EL (cell line): ENCODE data around the gene SFMBT1.
A peak's percentile ranks its signal among the peaks of the same experiment; 100 is the strongest.
"Not testable (repeated sequence)": the region's sequence is repeated elsewhere in the genome, so short reads cannot be mapped to it uniquely, and the experiment has no call there.

Experiments used
- DNase-seq: peaks from one replicate; pipeline ENCODE4 v3.0.0-alpha.2; 2016

The SFMBT1 gene

DNA sequence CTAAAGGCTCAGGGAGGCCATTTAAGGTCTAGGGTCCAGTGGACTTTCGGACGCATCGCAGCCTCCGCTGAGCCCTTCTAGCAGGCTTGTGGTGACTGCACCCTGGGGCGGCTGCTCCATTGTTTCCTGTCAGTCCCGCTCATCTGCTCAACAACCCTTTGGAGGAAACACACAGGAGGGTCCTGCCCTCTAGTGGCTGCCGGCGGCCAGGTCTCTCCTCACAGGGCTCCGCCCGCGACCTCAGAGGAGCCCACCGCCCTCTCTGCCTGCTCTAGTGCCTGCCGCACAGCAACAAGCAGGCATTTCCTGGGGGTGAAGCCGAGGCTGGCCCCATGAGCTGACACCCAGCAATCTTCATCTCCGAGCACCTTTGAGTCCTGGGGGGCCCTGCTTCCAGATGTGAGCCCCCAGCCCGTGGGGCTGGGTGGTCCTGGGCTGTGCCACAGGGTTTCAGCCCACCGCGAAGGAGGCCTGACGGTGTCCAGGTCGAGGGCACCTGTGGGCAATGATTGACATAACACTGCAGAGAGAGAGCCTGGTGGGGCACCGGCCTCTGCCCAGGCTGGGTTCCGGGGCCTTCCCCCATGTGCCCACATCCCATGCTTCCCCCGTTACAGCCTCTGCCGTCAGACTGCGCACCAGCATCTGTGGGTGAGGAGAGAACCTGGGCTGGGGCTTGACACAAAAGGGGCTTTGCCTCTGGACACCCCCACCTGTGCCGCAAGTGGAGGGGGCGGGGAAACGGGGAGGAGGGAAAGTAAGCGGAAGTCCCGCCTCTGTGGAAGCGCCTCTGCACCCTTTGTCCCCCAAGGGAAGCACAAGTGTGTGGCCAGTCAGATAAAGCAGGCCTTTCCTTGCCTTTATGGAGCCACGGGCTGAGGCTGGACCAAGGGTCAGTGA is 27.0 kb upstream of the SFMBT1 start:
- DNase-seq = peak; percentile 82

DNA sequence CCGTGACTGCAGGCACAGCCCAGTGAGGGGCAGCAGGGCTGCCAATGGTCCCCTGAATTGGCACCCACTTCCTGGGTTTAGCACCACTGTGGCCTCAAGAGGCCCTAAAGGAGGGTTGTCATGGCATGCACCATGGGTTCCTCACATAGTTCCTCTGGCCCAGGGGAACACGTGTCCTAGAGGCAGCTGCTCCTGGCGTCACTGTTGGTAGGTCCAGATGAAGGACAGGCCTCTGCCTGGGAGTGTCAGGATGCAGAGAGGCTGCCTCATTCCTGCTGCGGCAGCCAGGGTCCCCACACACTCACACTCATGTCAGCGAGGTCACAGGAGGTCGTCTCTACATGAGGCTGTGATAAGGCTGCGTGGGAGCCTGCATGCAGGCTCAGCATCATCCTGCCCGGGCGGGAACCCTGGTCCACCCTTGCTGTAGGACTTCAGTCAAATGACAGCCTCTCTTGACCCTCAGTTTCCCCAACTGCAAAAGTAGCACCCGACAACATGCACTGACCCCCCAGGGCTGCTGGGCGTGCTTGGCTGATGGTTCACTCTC is 26.1 kb upstream of the SFMBT1 start:
- no peak for DNase-seq

- DNase-seq = peak; percentile 14
Measured at GRCh38 chr3:53069422-53070068, 23.7 kb upstream of the SFMBT1 start.

GRCh38 chr3:53068176-53068575 is 22.3 kb upstream of the SFMBT1 start:
- no peak for DNase-seq

DNA sequence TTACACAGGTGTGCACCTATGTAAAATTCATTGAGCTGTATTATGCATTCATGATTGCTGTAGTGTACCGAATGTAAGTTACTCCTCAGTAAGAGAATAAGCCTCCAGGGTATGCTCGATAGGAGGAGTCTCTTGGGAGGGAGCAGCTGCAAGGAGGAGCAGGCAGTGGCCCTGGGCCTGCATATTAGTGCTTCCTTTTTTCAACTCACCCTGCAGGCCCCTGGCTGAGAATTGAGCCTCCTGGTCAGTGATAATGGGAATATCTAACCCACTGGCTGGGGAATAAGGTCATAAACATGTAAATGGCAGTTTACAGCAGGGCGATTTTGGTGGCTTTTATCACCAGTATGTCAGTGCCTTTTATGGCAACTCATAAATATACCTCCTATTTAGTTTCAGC is 21.7 kb upstream of the SFMBT1 start:
- DNase-seq = no peak

DNA sequence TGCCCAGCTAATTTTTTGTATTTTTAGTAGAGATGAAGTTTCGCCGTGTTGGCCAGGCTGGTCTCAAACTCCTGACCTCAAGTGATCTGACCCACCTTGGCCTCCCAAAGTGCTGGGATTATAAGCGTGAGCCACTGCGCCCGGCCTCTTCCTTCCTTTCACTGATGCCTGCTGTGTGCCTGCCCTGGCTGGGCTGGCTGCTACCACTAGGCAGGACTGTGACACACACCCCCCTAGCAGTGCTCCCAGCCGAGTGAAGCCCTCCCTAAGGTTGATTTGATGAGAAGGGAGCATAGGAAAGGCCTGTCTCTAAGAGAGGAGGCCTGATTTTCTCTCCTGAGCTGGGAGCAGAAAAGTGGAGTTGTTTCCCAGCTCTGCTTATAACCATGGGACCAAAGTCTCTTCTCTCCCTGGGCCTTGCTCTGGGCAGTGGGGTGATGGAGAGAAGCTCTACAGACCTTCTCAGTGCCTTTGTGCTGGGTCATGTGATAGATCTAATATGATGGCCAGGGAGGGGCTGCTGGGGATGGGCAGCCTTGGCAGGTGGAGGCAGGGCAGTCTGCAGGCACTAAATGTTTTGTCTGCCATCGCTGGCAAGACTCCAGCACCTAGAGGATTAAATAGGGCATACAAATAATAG is 20.1 kb upstream of the SFMBT1 start:
- no peak for DNase-seq

DNA sequence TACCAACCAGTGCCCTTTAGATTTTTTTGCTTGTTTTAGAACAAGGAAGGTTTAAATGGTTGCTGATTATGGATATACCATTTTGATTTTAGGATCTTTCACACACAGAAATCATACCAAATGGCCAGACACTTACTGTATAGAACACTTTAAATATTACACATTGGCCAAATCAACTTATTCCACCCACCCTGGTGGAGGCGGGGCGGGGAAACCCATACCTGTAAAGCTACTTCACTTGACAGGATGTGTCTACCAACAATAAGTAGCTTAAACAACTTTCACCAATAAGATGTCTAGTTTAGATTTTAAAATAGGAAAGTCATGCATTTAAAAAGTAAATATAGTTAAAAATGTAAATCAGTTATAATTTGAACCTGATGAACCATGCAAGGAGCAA is 17.0 kb upstream of the SFMBT1 start:
- DNase-seq = no peak

- DNase-seq = peak; percentile 26
Measured at GRCh38 chr3:53056442-53056841, 10.6 kb upstream of the SFMBT1 start.

DNA sequence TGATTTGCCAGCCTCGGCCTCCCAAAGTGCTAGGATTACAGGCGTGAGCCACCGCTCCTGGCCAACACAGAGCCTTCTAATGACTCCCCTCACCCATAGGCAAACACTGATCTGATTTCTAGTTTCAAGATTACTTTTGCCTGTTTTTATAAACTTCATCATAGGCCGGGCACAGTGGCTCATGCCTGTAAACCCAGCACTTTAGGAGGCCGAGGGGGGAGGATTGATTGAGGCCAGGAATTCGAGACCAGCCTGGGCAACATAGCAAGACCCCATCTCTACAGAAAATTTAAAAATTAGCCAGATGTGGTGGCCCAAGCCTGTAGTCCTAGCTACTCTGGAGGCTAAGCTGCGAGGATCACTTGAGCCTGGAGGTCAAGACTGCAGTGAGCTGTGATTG is 8.4 kb upstream of the SFMBT1 start:
- not testable (repeated sequence) for DNase-seq

- no peak for DNase-seq
Measured at GRCh38 chr3:53051929-53052328, 6.1 kb upstream of the SFMBT1 start.

GRCh38 chr3:53049987-53050386 is 4.1 kb upstream of the SFMBT1 start:
- no peak for DNase-seq

GRCh38 chr3:53046171-53047170 is 598 bp upstream of the SFMBT1 start:
- peak; percentile 56 for DNase-seq

DNA sequence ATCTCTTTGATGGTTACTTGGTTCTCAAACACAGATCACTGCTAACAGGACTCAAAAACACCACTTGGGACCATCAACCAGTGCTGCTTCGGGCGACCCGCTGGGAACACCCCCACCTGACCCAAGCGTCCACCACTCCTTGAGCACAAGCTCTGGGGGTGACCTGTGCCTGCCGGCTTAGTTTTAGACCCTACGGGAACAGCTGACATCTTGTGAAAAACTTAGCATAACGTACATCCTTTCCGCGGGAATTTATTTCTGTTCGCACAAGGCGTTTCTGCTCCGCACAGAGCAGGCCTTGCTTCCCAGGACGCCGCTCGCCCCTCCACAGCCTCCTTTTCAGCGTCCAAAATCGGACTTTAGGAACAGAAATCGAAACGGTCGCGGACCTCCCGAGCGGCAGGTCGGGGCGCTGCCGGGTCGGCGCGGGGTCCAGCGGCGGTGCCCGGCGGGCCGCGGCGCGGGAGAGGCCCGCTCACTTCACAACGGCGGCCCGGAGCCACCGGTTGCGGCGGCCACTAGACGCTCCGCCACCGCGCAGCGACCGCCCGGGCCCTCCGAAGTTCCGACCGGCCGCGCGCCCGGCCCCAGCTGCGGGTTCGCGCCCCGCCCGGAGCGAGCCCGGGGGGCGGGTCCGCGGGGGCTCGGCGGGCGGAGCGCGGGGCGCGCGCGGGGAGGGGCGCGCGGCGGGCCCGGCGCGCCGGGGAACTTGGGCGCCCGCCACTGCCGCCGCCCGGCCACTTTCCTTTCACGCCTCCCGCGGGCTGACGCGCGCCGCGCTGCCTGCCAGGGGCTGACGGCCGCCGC is 959 bp downstream of the SFMBT1 start:
- peak; percentile 60 for DNase-seq

DNA sequence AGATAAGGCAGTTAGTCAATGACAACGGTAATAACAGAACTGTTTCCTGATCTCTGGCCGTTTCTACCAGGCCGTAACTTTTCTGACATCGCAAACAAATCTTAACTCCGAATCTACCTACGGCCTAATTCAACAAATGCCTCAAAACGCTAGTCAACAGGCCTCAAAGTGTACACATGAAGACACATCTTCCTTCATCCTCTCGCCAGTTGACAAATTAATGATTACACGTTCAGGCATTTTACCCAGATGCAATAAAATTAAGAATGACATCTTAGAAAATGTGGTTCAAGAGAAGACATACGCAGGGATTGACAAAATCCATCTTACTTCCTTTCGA is 1.5 kb downstream of the SFMBT1 start:
- no peak for DNase-seq

DNA sequence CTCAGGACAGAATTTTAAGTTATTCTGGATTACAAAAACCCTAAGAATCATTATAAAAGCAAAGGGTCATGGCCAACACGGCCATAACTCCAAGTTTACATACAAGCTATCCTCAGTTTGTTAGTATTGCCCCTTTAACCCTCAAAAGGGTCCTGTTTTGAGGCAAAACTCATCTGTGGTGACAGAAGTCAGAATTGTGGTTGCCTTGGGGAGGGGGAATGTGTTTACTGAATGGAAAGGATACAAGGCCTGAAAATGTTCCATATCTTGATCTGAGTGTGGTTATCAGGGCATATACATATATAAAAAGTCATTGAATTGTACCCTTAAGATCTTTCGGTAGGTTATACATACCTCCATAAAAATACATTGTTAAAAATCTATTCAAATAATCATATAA is 2.1 kb downstream of the SFMBT1 start:
- DNase-seq = no peak

GRCh38 chr3:53042651-53043050 is 3.2 kb downstream of the SFMBT1 start:
- DNase-seq = no peak

GRCh38 chr3:53040351-53040820 is 5.5 kb downstream of the SFMBT1 start:
- DNase-seq = peak; percentile 65

- DNase-seq = no peak
Measured at GRCh38 chr3:53039376-53039752, 6.5 kb downstream of the SFMBT1 start.

- DNase-seq = no peak
Measured at GRCh38 chr3:53038679-53039375, 7.0 kb downstream of the SFMBT1 start.

GRCh38 chr3:53035825-53036619 is 9.9 kb downstream of the SFMBT1 start:
- DNase-seq = no peak
